ENCODE results near the gene CLDN22. TPM values are rescaled to one million over a fixed set of nuclear protein-coding genes. Genes with fewer than 3 reads are reported as not detected.

Gene CLDN22
- total and polyA plus RNA-seq, 2 of the 8 experiments (the other 6 are each of a cell fraction or from before 2014, with no cell fraction given): not detected

- Histone ChIP-seq H3K9me3 (ENCODE audit: insufficient read depth in 2 of 2, low read depth in 1 of 2, low read length in 1 of 2) (no peaks in the 10 kb centered on the region), H3K23ac (ENCODE audit: insufficient read length) (no peak overlapping the region), H3K9ac (replicated peaks in 1 of 4; ENCODE audit: extremely low read depth in 1 of 4, low read depth in 3 of 4, low read length in 3 of 4) (no peak overlapping the region; a peak in 1 of 7 replicates), H4K5ac (ENCODE audit: insufficient read length, low read depth, low read length) (no peak overlapping the region), H3K4me1 (replicated peaks in 1 of 4; ENCODE audit: control insufficient read depth in 3 of 4, insufficient read depth in 4 of 4, low read length in 3 of 4) (no peaks in the 10 kb centered on the region), H4K20me1 (replicated peaks in 1 of 2; ENCODE audit: control insufficient read depth in 1 of 2, insufficient read depth in 2 of 2, low read length in 2 of 2) (no peaks in the 10 kb centered on the region), H2BK5ac (ENCODE audit: low read depth, low read length) (no peak overlapping the region), H3K27me3 (replicated peaks in 1 of 4; ENCODE audit: control insufficient read depth in 3 of 4, extremely low read depth in 1 of 4, insufficient read depth in 3 of 4, low read length in 3 of 4) (no peaks in the 10 kb centered on the region), H2BK120ac (replicated peaks; ENCODE audit: low read depth, low read length) (no peak overlapping the region), H3K36me3 (ENCODE audit: control insufficient read depth in 2 of 4, insufficient read depth in 4 of 4, low read length in 3 of 4) (no peaks in the 10 kb centered on the region), H3K4ac (replicated peaks; ENCODE audit: insufficient read length, low read depth, low read length) (no peak overlapping the region), H2BK15ac (ENCODE audit: low read length) (no peak overlapping the region), H3K79me2 (ENCODE audit: control insufficient read depth in 1 of 2, insufficient read depth in 2 of 2, low read length in 2 of 2) (no peaks in the 10 kb centered on the region), H4K8ac (ENCODE audit: extremely low read depth, insufficient read depth, low read length) (no peak overlapping the region), H3K23me2 (ENCODE audit: low read depth, low read length) (no peaks in the 10 kb centered on the region), H2BK20ac (ENCODE audit: low read length) (no peak overlapping the region), H3K27ac (ENCODE audit: low read depth, low read length) (no peak overlapping the region), H2AK5ac (ENCODE audit: low read depth, low read length) (no peak overlapping the region), H3K14ac (ENCODE audit: insufficient read length) (no peak overlapping the region), H3K79me1 (ENCODE audit: low read depth, low read length) (no peaks in the 10 kb centered on the region), H4K91ac (replicated peaks; ENCODE audit: insufficient read length, low read length) (no peak overlapping the region), H2BK12ac (ENCODE audit: low read depth, low read length) (0 out of 2 replicates have a peak overlapping the region, but pooled peaks have one; percentile 39), H3K18ac (ENCODE audit: extremely low read depth, low read length) (no peak overlapping the region), H2AFZ (ENCODE audit: low read length) (no peak overlapping the region; the same call in 1 of the 2 replicates), H3K56ac (replicated peaks; ENCODE audit: insufficient read length, low read depth, low read length) (no peak overlapping the region), H3K4me3 (ENCODE audit: extremely low read depth in 1 of 4, insufficient read depth in 2 of 4, low read depth in 3 of 4, low read length in 4 of 4) (no peak overlapping the region), H3K4me2 (ENCODE audit: insufficient read depth in 1 of 2, low read depth in 2 of 2, low read length in 2 of 2) (no peak overlapping the region)
- ChIA-PET POLR2A (ENCODE audit: partially characterized antibody) (no interaction called here), CTCF (ENCODE audit: partially characterized antibody) (no interaction called here)
- TF ChIP-seq, protein P1, sequence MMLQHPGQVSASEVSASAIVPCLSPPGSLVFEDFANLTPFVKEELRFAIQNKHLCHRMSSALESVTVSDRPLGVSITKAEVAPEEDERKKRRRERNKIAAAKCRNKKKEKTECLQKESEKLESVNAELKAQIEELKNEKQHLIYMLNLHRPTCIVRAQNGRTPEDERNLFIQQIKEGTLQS (IDR thresholded peaks at IDR 0.05; ENCODE audit: insufficient read depth, low read depth, low read length): no peak
- TF ChIP-seq BCL11A (IDR thresholded peaks at IDR 0.05; ENCODE audit: low read depth in 2 of 2, low read length in 2 of 2): no peak
- no peak for TF ChIP-seq USF2 (IDR thresholded peaks at IDR 0.05; ENCODE audit: low read length)
- TF ChIP-seq SIX5 (IDR thresholded peaks at IDR 0.05; ENCODE audit: low read depth, low read length): no peak
- TF ChIP-seq HDAC2 (IDR thresholded peaks at IDR 0.05; ENCODE audit: borderline replicate concordance in 1 of 2, low read depth in 2 of 2, low read length in 2 of 2): no peak
- TF ChIP-seq KDM5A (IDR thresholded peaks at IDR 0.05; ENCODE audit: low read length): no peak
- 0 out of 2 replicates have a peak, but pooled peaks have one; percentile 36 for TF ChIP-seq SRF (IDR thresholded peaks at IDR 0.05; ENCODE audit: low read depth, low read length)
- TF ChIP-seq POU5F1 (IDR thresholded peaks at IDR 0.05; ENCODE audit: low read depth, low read length): no peak
- FAIRE-seq (no peak), DNase-seq (ENCODE audit: low read depth in 1 of 2, low spot score in 2 of 2) (no peak)
- 89% methylated on average over 17 of the region's 17 CpGs; no CpG with 5 or more reads in 1 of the 2 experiments for WGBS, 2 experiments (ENCODE audit: extremely low coverage in 1 of 2, insufficient coverage in 1 of 2, insufficient read length in 1 of 2, insufficient replicate concordance in 2 of 2, low coverage in 1 of 2, low lambda C conversion rate in 2 of 2, missing lambda C conversion rate in 1 of 2)
These were observed 28.9 kb upstream of the CLDN22 start for GRCh38 chr4:183348706-183349659.

Data from H1 (cell line).